HepG2 (cell line): ENCODE data around the gene WDR83. TPM values are rescaled to one million over a fixed set of nuclear protein-coding genes. Genes with fewer than 3 reads are reported as not detected.

Experiments used
- ATAC-seq: fragments of 200-7000 bp; cut with Tn5 transposase; 3 replicates; pipeline ENCODE4 v1.9.1; 2020; ENCODE audit warnings: mild to moderate bottlenecking, moderate library complexity
- BruUV-seq: library from RNA; stranded (reverse); fragments of 400-500 nt; replicated peaks from 2 replicates; lab custom pipeline; 2021; lab: Mats Ljungman, UMichigan
- CTCF ChIA-PET: fragments of 300-600 bp; formaldehyde crosslinking; extraction: SDS; loops from one replicate; lab custom pipeline; 2021; ENCODE audit warnings: low total read pairs, inconsistent platforms, low intra/inter-chr PET ratio; lab: Yijun Ruan, JAX
- POLR2A ChIA-PET: fragments of 350-600 bp; sonication (Branson Sonifier 250); formaldehyde crosslinking; loops from one replicate; lab custom pipeline; 2020; ENCODE audit warnings: antibody characterized with exemption, inconsistent platforms; lab: Yijun Ruan, JAX
- DNase-seq: peaks from one replicate; pipeline ENCODE4 v3.0.0-alpha.2; 2015; ENCODE audit warnings: low spot score
- FAIRE-seq: peaks from 3 replicates; lab custom pipeline; 2011; peaks lifted over from hg19 to GRCh38; lab: Jason Lieb, UNC
- H2AFZ ChIP-seq: one replicate; pipeline ENCODE4 v1.6.1; 2011; ENCODE audit warnings: low read length, inconsistent platforms
- H3K27ac ChIP-seq: fragments of 300-600 bp; 3 replicates; pipeline ENCODE4 v1.8.0; 2011; ENCODE audit warnings: mixed run types, mild to moderate bottlenecking, mixed read lengths, low read length, inconsistent platforms; ENCODE audit not compliant: insufficient read depth; ENCODE audit errors: extremely low read length
- H3K27me3 ChIP-seq, 2 experiments: fragments of 200-600 bp in 1 of 2; 2 replicates in 1 of 2; 3 replicates in 1 of 2; pipeline versions ENCODE4 v1.6.0 to v1.8.0; 2011; ENCODE audit warnings: low read length in 2 of 2, mild to moderate bottlenecking in 2 of 2, moderate library complexity in 2 of 2, inconsistent platforms in 1 of 2; ENCODE audit not compliant: insufficient read depth in 2 of 2, control insufficient read depth in 1 of 2
- H3K36me3 ChIP-seq, 2 experiments: fragments of 200-600 bp in 1 of 2; replicated peaks in 1 of 2; 2 replicates in 1 of 2; 3 replicates in 1 of 2; pipeline versions ENCODE4 v1.5.1 to v1.8.0; 2011; ENCODE audit warnings: low read length in 2 of 2, inconsistent platforms in 1 of 2; ENCODE audit not compliant: insufficient read depth in 2 of 2, control insufficient read depth in 1 of 2
- H3K4me1 ChIP-seq: 2 replicates; pipeline ENCODE4 v1.5.1; 2012; ENCODE audit warnings: low read length, inconsistent platforms; ENCODE audit not compliant: insufficient read depth
- H3K4me2 ChIP-seq: 2 replicates; pipeline ENCODE4 v1.6.0; 2011; ENCODE audit warnings: low read depth, low read length, inconsistent platforms
- H3K4me3 ChIP-seq, 3 experiments: fragments of 200-600 bp in 1 of 3; sonication (generic), shearing (Covaris generic) in 1 of 3; replicated peaks in 1 of 3; 2 replicates each; pipeline ENCODE4 v1.5.1; 2011 to 2016; ENCODE audit warnings: low read length in 3 of 3, inconsistent platforms in 2 of 3, low read depth in 2 of 3, mild to moderate bottlenecking in 2 of 3, control low read depth in 1 of 3, mixed read lengths in 1 of 3; ENCODE audit not compliant: insufficient read depth in 1 of 3
- H3K79me2 ChIP-seq: one replicate; pipeline ENCODE4 v1.6.1; 2011; ENCODE audit warnings: low read length, inconsistent platforms; ENCODE audit not compliant: insufficient read depth
- H3K9ac ChIP-seq: 2 replicates; pipeline ENCODE4 v1.6.0; 2011; ENCODE audit warnings: mild to moderate bottlenecking, low read depth, low read length, inconsistent platforms; ENCODE audit not compliant: insufficient read depth
- H3K9me3 ChIP-seq: 2 replicates; pipeline ENCODE4 v1.5.1; 2012; ENCODE audit warnings: mild to moderate bottlenecking, low read length
- H4K20me1 ChIP-seq: 2 replicates; pipeline ENCODE4 v1.6.0; 2011; ENCODE audit warnings: inconsistent platforms, mild to moderate bottlenecking, low read length, moderate library complexity; ENCODE audit not compliant: insufficient read depth
- AKAP8 ChIP-seq: sonication (generic); formaldehyde crosslinking; IDR thresholded peaks from 2 replicates; pipeline ENCODE4 v1.5.1; 2020; ENCODE audit warnings: mild to moderate bottlenecking, missing genetic modification reagents
- ATF7 ChIP-seq, 2 experiments: fragments of 450-650 bp in 1 of 2; sonication (generic) in 1 of 2; formaldehyde crosslinking in 1 of 2; IDR thresholded peaks; 2 replicates each; pipeline versions ENCODE4 v1.4.0 to v1.6.1; 2016 to 2020; ENCODE audit warnings: antibody characterized with exemption in 1 of 2, mild to moderate bottlenecking in 1 of 2, missing genetic modification reagents in 1 of 2
- BCL6 ChIP-seq: IDR thresholded peaks from 2 replicates; pipeline ENCODE4 v1.6.1; 2016; ENCODE audit warnings: missing genetic modification reagents, missing compliant biosample characterization
- FOSL2 ChIP-seq: sonication (generic); formaldehyde crosslinking; IDR thresholded peaks from 2 replicates; pipeline ENCODE4 v1.4.0; 2020; ENCODE audit warnings: missing genetic modification reagents
- MZF1 ChIP-seq: sonication (generic); formaldehyde crosslinking; IDR thresholded peaks from 2 replicates; pipeline ENCODE4 v1.8.1; 2023; ENCODE audit warnings: mild to moderate bottlenecking, missing genetic modification reagents, borderline replicate concordance
- NFATC3 ChIP-seq: sonication (generic); formaldehyde crosslinking; IDR thresholded peaks from 2 replicates; pipeline ENCODE4 v1.5.1; 2020; ENCODE audit warnings: mild to moderate bottlenecking, missing genetic modification reagents
- NR1H2 ChIP-seq: sonication (generic); formaldehyde crosslinking; IDR thresholded peaks from 2 replicates; pipeline ENCODE4 v1.8.1; 2022; ENCODE audit warnings: low read depth, missing genetic modification reagents, borderline replicate concordance
- SMAD1 ChIP-seq: sonication (generic); formaldehyde crosslinking; IDR thresholded peaks from 2 replicates; pipeline ENCODE4 v1.4.0; 2020; ENCODE audit warnings: missing genetic modification reagents, low read depth, mild to moderate bottlenecking, borderline replicate concordance
- SNRNP70 ChIP-seq: fragments of 200-400 bp; formaldehyde crosslinking; IDR thresholded peaks from 2 replicates; pipeline ENCODE4 v1.6.1; 2017; ENCODE audit warnings: mild to moderate bottlenecking, low read depth, low read length, moderate library complexity
- U2AF2 ChIP-seq: fragments of 200-400 bp; formaldehyde crosslinking; IDR thresholded peaks from 2 replicates; pipeline ENCODE4 v1.6.1; 2017; ENCODE audit warnings: low read depth, mild to moderate bottlenecking, low read length
- ZBTB38 ChIP-seq: sonication (generic); formaldehyde crosslinking; IDR thresholded peaks from 2 replicates; pipeline ENCODE4 v1.5.1; 2020; ENCODE audit warnings: mild to moderate bottlenecking, missing genetic modification reagents
- ZBTB7B ChIP-seq: sonication (generic); formaldehyde crosslinking; IDR thresholded peaks from 2 replicates; pipeline ENCODE4 v1.4.0; 2020; ENCODE audit warnings: missing genetic modification reagents
- ZKSCAN5 ChIP-seq: sonication (generic); formaldehyde crosslinking; IDR thresholded peaks from 2 replicates; pipeline ENCODE4 v1.5.1; 2020; ENCODE audit warnings: mild to moderate bottlenecking, missing genetic modification reagents
- ZNF121 ChIP-seq: sonication (generic); formaldehyde crosslinking; IDR thresholded peaks from 2 replicates; pipeline ENCODE4 v1.5.0; 2020; ENCODE audit warnings: mild to moderate bottlenecking, missing genetic modification reagents
- ZNF589 ChIP-seq: sonication (generic); formaldehyde crosslinking; conservative IDR thresholded peaks from 2 replicates; pipeline ENCODE4 v1.8.0; 2022; ENCODE audit warnings: mild to moderate bottlenecking, moderate library complexity, missing genetic modification reagents
- ZSCAN22 ChIP-seq: sonication (generic); formaldehyde crosslinking; IDR thresholded peaks from 2 replicates; pipeline ENCODE4 v1.4.0; 2020; ENCODE audit warnings: mild to moderate bottlenecking, missing genetic modification reagents
- WGBS: methylation state at CpG from one replicate; pipeline ENCODE4 v1.1.6; 2017; ENCODE audit warnings: low lambda C conversion rate; 5-methylcytosine and 5-hydroxymethylcytosine counted together
- in situ Hi-C: cut with HindIII; loops from 2 replicates; pipeline ENCODE4 v1.10.0; 2017; ENCODE audit warnings: low pct_unique_long_range_greater_than_20kb; ENCODE audit not compliant: extremely low pct_ligation_motif_present
- intact Hi-C: fragments of 100-400 bp; cut with micrococcal nuclease; formaldehyde crosslinking; loops from one replicate; pipeline ENCODE4 v1.10.0; 2022; ENCODE audit not compliant: unreplicated experiment
- polyA plus RNA-seq, 8 experiments: library from polyadenylated mRNA; depleted of rRNA in 3 of 8; stranded (reverse) in 7 of 8; unstranded in 1 of 8; fragments of >200 nt; fragmentation: Illumina TruSeq in 4 of 8; extraction: Trizol in 4 of 8; gene quantifications; 2 replicates each; pipeline versions ENCODE4 v1.2.1 to v1.2.3, GENCODE V29; 2011 to 2016; ENCODE audit warnings: low read depth in 4 of 8, missing spikeins in 1 of 8, mixed read lengths in 1 of 8; ENCODE audit not compliant: insufficient read depth in 1 of 8
- total RNA-seq, 5 experiments: library from RNA; depleted of rRNA; stranded (reverse); fragments of >200 nt; fragmentation: Illumina TruSeq; extraction: Trizol; gene quantifications; 2 replicates each; pipeline ENCODE4 v1.2.3, GENCODE V29; 2016; ENCODE audit warnings: low read depth in 1 of 5
- TF ChIP-seq, protein P1 (sequence below): sonication (generic); formaldehyde crosslinking; IDR thresholded peaks from 2 replicates; pipeline ENCODE4 v1.4.0; 2020; ENCODE audit warnings: missing genetic modification reagents
- TF ChIP-seq, protein P2 (sequence below): sonication (generic); formaldehyde crosslinking; IDR thresholded peaks from 2 replicates; pipeline ENCODE4 v1.4.0; 2020; ENCODE audit warnings: mild to moderate bottlenecking, missing genetic modification reagents
- TF ChIP-seq, protein P3 (sequence below): sonication (generic); formaldehyde crosslinking; IDR thresholded peaks from 2 replicates; pipeline ENCODE4 v1.8.1; 2022; ENCODE audit warnings: low read depth, mild to moderate bottlenecking, missing genetic modification reagents
- TF ChIP-seq, protein P4 (sequence below): sonication (generic); formaldehyde crosslinking; IDR thresholded peaks from 2 replicates; pipeline ENCODE4 v1.4.0; 2020; ENCODE audit warnings: missing genetic modification reagents

WDR83 gene
- total and polyA plus RNA-seq, 2 of the 13 experiments (the other 11 are each of a cell fraction or from before 2014, with no cell fraction given), result 4.5 to 10.7 TPM

DNA sequence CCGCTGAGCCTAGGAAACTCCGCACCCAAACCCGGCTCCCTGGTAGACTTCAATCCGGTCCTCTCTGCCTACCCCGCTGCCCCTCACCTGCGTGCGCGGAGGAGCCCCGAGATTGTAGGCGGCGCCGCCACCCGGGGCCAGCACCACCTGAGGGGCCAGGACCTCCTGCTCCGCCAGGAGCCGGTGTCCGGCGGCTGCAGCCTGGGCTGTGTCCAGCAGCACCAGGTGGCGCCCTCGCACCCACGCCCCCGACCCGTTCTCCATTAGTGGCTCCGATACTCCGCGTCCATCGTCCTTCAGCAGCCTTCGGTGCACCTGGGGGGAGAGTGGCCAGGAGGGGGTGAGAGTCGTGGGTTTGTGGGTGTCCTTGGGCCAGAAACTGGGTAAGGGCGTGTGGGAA, 18.5 kb upstream of the WDR83 start (continued):
- TF ChIP-seq SMAD1 (CRISPR knock-in tag) (no peak), BCL6 (CRISPR knock-in tag) (no peak), ZBTB38 (CRISPR knock-in tag) (0 out of 2 replicates have a peak, but pooled peaks have one; percentile 44), ZBTB7B (CRISPR knock-in tag) (no peak), NFATC3 (CRISPR knock-in tag) (no peak)

DNA sequence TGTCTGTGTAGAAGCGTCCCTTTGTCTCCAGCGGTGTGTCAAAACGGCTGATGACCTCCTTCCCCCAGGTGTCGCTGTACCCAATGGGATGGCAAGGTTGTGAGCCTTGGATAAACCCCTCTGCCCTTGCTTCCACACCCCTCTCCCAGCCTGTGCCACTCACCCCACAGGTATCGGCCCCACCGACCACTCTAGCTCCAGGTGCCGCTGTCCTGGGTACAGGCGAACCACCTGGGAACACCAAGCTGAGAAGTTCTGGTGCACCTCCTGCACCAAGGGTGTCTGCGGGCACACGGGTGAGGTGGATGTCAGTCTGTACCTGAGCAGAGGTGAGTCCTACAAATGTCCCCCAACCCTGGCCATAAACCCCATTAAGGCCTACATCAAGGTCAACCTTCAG, 16.7 kb upstream of the WDR83 start:
- ChIA-PET CTCF (no interaction called here), POLR2A (interaction anchor here (0.7 kb wide), 1 partner anchor 241 kb away, joined by 3 read pairs; no protein-coding TSS in a partner anchor)
- Histone ChIP-seq H3K4me1 (no peaks in the 10 kb centered on the region), H3K79me2 (no peaks in the 10 kb centered on the region), H3K4me3 (no peak overlapping the region), H3K27ac (no peak overlapping the region), H3K4me2 (no peak overlapping the region), H3K27me3 (no peaks in the 10 kb centered on the region), H4K20me1 (no peaks in the 10 kb centered on the region), H3K36me3 (no peaks in the 10 kb centered on the region), H3K9me3 (no peaks in the 10 kb centered on the region), H3K9ac (no peak overlapping the region), H2AFZ (no peak overlapping the region)
- WGBS, result 97% methylated on average over 10 of the region's 10 CpGs
- intact Hi-C loops (no loop called here), in situ Hi-C loops (no loop called here)
- ATAC-seq (no peak), DNase-seq (no peak), FAIRE-seq (no peak)
- BruUV-seq, result no TSS peak
- TF ChIP-seq FOSL2 (CRISPR knock-in tag), result no peak
- no peak for TF ChIP-seq SNRNP70
- no peak for TF ChIP-seq U2AF2
- no peak for TF ChIP-seq ZKSCAN5
- no peak for TF ChIP-seq NR1H2 (CRISPR knock-in tag)
- TF ChIP-seq AKAP8, result no peak
- TF ChIP-seq, protein P1, sequence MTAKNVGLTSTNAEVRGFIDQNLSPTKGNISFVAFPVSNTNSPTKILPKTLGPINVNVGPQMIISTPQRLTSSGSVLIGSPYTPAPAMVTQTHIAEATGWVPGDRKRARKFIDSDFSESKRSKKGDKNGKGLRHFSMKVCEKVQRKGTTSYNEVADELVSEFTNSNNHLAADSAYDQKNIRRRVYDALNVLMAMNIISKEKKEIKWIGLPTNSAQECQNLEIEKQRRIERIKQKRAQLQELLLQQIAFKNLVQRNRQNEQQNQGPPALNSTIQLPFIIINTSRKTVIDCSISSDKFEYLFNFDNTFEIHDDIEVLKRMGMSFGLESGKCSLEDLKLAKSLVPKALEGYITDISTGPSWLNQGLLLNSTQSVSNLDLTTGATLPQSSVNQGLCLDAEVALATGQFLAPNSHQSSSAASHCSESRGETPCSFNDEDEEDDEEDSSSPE (CRISPR knock-in tag), result no peak
- TF ChIP-seq ZSCAN22 (CRISPR knock-in tag), result no peak
- TF ChIP-seq ATF7 (IDR thresholded peaks at IDR 0.05), result no peak
- TF ChIP-seq ATF7 (CRISPR knock-in tag; IDR thresholded peaks at IDR 0.05), result no peak
- TF ChIP-seq, protein P2, sequence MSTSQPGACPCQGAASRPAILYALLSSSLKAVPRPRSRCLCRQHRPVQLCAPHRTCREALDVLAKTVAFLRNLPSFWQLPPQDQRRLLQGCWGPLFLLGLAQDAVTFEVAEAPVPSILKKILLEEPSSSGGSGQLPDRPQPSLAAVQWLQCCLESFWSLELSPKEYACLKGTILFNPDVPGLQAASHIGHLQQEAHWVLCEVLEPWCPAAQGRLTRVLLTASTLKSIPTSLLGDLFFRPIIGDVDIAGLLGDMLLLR, result no peak
- TF ChIP-seq MZF1, result no peak
- TF ChIP-seq, protein P3, sequence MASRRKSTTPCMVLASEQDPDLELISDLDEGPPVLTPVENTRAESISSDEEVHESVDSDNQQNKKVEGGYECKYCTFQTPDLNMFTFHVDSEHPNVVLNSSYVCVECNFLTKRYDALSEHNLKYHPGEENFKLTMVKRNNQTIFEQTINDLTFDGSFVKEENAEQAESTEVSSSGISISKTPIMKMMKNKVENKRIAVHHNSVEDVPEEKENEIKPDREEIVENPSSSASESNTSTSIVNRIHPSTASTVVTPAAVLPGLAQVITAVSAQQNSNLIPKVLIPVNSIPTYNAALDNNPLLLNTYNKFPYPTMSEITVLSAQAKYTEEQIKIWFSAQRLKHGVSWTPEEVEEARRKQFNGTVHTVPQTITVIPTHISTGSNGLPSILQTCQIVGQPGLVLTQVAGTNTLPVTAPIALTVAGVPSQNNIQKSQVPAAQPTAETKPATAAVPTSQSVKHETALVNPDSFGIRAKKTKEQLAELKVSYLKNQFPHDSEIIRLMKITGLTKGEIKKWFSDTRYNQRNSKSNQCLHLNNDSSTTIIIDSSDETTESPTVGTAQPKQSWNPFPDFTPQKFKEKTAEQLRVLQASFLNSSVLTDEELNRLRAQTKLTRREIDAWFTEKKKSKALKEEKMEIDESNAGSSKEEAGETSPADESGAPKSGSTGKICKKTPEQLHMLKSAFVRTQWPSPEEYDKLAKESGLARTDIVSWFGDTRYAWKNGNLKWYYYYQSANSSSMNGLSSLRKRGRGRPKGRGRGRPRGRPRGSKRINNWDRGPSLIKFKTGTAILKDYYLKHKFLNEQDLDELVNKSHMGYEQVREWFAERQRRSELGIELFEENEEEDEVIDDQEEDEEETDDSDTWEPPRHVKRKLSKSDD (CRISPR knock-in tag), result no peak
- TF ChIP-seq, protein P4, sequence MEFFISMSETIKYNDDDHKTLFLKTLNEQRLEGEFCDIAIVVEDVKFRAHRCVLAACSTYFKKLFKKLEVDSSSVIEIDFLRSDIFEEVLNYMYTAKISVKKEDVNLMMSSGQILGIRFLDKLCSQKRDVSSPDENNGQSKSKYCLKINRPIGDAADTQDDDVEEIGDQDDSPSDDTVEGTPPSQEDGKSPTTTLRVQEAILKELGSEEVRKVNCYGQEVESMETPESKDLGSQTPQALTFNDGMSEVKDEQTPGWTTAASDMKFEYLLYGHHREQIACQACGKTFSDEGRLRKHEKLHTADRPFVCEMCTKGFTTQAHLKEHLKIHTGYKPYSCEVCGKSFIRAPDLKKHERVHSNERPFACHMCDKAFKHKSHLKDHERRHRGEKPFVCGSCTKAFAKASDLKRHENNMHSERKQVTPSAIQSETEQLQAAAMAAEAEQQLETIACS (CRISPR knock-in tag), result no peak
- no peak for TF ChIP-seq ZNF121 (CRISPR knock-in tag)
- no peak for TF ChIP-seq ZNF589 (CRISPR knock-in tag)
